Parathyroid adenoma (tissue), 2 donors: ENCODE results near the gene PEX11A.

ENCODE experiments used
- H2AFZ ChIP-seq: fragments of 300-600 bp; sonication (generic); one replicate; pipeline ENCODE4 v1.7.0; 2017; ENCODE audit warnings: antibody characterized with exemption, mild to moderate bottlenecking
- H3K27ac ChIP-seq: fragments of 300-600 bp; sonication (generic); one replicate; pipeline ENCODE4 v1.7.0; 2017
- H3K27me3 ChIP-seq: fragments of 300-600 bp; sonication (generic); one replicate; pipeline ENCODE4 v1.7.0; 2017; ENCODE audit warnings: low read length; ENCODE audit not compliant: control insufficient read depth, insufficient read depth
- H3K36me3 ChIP-seq: fragments of 300-600 bp; sonication (generic); one replicate; pipeline ENCODE4 v1.7.0; 2017; ENCODE audit warnings: low read length; ENCODE audit not compliant: control insufficient read depth, insufficient read depth
- H3K4me1 ChIP-seq: fragments of 300-600 bp; sonication (generic); one replicate; pipeline ENCODE4 v1.7.0; 2017; ENCODE audit warnings: control low read depth
- H3K4me2 ChIP-seq: fragments of 300-600 bp; sonication (generic); one replicate; pipeline ENCODE4 v1.7.0; 2017; ENCODE audit warnings: low read length
- H3K4me3 ChIP-seq: fragments of 300-600 bp; sonication (generic); one replicate; pipeline ENCODE4 v1.7.0; 2017; ENCODE audit warnings: low read depth, low read length
- H3K79me2 ChIP-seq: fragments of 300-600 bp; sonication (generic); one replicate; pipeline ENCODE4 v1.7.0; 2017; ENCODE audit warnings: control low read depth
- H3K9ac ChIP-seq: fragments of 300-600 bp; sonication (generic); one replicate; pipeline ENCODE4 v1.7.0; 2017; ENCODE audit warnings: mild to moderate bottlenecking
- H3K9me3 ChIP-seq: fragments of 300-600 bp; sonication (generic); one replicate; pipeline ENCODE4 v1.7.0; 2017; ENCODE audit warnings: low read length; ENCODE audit not compliant: control insufficient read depth
- TF ChIP-seq, protein P1 (sequence below): fragments of 300-600 bp; sonication (generic); IDR thresholded peaks from one replicate; pipeline ENCODE4 v1.7.0; 2017; ENCODE audit warnings: antibody characterized with exemption, mild to moderate bottlenecking
- donor health status: primary hyperparathyroidism.

Gene PEX11A

DNA sequence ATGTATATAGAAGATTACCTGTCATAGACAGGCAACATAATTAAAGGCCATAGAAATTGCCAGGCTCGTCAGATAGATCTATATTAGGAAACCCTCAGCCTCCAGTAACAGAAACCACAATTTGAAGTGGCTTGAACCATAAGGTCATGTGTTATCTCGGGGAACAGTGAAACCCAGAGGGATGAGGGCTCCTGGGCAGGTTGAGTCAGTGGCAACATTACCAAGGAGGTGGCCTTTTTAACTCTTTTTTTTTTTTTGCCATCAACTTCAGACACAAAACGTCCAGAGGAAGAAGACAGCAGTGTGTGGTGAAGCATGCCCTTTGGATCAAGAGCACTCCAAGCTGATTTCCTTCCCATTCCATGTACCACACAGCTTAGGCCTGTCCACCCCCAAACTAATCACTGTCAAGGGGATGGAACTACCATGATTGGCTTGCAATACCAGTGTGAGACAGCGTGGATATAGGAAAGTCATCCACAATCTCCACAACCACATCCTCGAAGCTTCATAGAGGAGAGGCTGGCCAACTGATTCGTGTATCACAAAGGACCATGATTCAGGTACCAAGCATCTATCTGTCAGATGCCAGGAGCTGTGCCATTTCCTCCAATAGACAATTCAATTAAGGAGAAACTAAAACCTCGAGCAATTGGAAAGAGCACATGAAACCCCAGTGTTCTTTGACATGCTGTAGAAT is 34.3 kb downstream of the PEX11A start:
- Histone ChIP-seq H3K36me3 (no peaks in the 10 kb centered on the region), H3K79me2 (no peaks in the 10 kb centered on the region), H3K9me3 (no peaks in the 10 kb centered on the region), H3K9ac (no peak overlapping the region), H2AFZ (peak overlapping the region; percentile 84), H3K4me1 (no peaks in the 10 kb centered on the region), H3K27ac (no peak overlapping the region), H3K4me3 (no peak overlapping the region), H3K27me3 (no peaks in the 10 kb centered on the region), H3K4me2 (no peak overlapping the region)
- TF ChIP-seq, protein P1, sequence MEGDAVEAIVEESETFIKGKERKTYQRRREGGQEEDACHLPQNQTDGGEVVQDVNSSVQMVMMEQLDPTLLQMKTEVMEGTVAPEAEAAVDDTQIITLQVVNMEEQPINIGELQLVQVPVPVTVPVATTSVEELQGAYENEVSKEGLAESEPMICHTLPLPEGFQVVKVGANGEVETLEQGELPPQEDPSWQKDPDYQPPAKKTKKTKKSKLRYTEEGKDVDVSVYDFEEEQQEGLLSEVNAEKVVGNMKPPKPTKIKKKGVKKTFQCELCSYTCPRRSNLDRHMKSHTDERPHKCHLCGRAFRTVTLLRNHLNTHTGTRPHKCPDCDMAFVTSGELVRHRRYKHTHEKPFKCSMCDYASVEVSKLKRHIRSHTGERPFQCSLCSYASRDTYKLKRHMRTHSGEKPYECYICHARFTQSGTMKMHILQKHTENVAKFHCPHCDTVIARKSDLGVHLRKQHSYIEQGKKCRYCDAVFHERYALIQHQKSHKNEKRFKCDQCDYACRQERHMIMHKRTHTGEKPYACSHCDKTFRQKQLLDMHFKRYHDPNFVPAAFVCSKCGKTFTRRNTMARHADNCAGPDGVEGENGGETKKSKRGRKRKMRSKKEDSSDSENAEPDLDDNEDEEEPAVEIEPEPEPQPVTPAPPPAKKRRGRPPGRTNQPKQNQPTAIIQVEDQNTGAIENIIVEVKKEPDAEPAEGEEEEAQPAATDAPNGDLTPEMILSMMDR = no peak

DNA sequence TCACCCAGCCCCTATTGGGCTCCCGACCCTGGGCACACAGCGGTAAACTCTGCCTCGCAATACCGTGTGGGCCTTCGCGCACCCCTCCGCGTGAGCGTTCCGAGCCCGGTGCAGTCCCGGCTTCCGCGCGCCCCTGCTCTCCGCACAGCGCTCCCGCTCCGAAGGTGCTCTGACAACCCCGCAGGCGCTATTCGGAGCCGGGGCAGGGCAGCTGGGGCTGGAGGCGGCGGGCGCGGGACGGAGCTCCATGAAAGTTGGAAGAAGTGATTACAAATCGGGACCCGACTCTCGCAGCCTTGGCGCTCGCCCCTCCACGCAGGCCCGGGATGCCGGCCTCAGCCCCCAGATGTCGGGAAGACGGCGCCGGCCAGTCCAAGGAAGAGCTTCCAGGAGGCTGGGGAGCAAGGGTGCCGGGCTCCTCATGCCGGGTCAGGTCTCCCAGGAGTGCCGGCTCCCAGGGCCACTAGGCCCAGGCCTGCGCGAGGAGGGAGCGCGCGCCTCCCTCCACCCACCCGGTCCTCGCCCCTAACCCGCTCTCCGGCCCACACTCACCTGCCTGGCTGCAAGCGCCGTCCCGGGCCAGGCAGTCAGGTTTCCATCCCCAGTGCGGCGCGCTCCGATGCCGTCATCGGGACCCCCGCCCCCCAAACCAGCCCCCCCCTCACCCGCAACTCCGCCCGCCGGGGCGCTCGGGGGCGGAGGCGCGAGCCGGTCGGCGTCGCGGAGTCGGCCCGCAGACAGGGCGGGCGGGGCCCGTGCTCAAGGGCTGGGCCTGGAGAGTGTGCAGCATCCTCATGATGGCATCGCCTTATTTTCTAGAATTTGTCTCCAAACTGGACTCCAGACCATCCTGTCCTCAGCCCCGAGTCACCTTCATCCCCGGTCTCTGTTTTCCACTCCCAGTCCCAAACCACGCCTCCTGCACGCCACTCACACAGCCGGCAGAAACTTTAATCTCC is 35.4 kb downstream of the PEX11A start, which contains the start of gene KIF7:
Gene KIF7 (minus strand): TSS at position 621 of the 959 bp plus-strand sequence. CDS start 2,537 bp downstream, outside the sequence.
- TF ChIP-seq, protein P1 = no peak
- no peaks in the 10 kb centered on the region for H3K9me3 ChIP-seq
- peak within 1 kb of the TSS; percentile 7 for H3K27ac ChIP-seq
- peak within 1 kb of the TSS; percentile 83 for H3K4me2 ChIP-seq
- H3K36me3 ChIP-seq = no peaks in the 10 kb centered on the region
- no peaks in the 10 kb centered on the region for H3K27me3 ChIP-seq
- no peaks in the 10 kb centered on the region for H3K4me1 ChIP-seq
- H3K9ac ChIP-seq = peak within 1 kb of the TSS; percentile 11
- no peaks in the 10 kb centered on the region for H3K79me2 ChIP-seq
- peak within 1 kb of the TSS; percentile 84 for H2AFZ ChIP-seq
- peak within 1 kb of the TSS; percentile 64 for H3K4me3 ChIP-seq

DNA sequence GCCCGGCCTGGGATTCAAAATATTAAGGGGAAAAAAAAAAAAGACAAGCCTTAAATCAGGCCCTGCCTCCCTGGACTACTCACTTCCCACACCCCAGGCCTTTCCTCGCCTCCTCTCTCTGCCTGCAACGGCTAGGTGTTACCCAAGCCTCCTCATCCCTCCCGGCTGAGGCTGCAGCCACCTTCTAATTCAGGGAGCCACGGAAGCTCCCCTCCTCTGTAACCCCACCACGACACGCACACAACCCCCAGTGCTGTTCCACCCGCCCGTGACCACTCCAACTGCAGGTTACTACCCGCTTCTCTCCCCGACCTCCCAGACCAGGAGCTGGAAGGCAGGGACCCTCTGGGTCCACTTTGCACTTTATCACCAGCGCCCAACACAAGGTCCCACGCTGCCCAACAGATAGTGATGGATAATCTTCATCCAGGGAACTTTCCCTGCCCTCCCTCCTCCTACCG is 36.2 kb downstream of the PEX11A start:
- Histone ChIP-seq H3K36me3 (no peaks in the 10 kb centered on the region), H3K9me3 (no peaks in the 10 kb centered on the region)

DNA sequence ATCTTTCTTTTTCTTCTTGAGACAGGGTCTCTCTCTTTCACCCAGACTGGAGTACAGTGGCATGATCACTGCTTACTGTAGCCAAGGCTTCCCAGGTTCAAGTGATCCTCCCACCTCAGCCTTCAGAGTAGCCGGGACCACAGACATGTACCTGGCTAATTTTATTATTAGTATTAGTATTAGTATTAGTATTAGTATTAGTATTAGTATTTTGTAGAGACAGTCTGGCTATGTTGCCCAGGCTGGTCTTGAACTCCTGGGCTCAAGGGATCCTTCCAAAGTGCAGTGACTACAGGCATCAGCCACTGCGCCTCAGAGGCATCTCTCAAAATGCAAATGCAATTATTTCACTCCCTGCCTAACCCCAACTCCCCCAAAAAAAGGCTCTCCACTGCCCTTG is 37.0 kb downstream of the PEX11A start:
- Histone ChIP-seq H3K9me3 (no peaks in the 10 kb centered on the region), H2AFZ (no peak overlapping the region), H3K36me3 (no peaks in the 10 kb centered on the region), H3K4me2 (no peak overlapping the region), H3K27ac (no peak overlapping the region), H3K4me1 (no peaks in the 10 kb centered on the region), H3K79me2 (no peaks in the 10 kb centered on the region), H3K4me3 (no peak overlapping the region), H3K9ac (no peak overlapping the region), H3K27me3 (no peaks in the 10 kb centered on the region)
- TF ChIP-seq, protein P1 = no peak

More for the DNA sequence above, 36.2 kb downstream of the PEX11A start:
- TF ChIP-seq, protein P1 = no peak
- peak overlapping the region; percentile 11 for H3K9ac ChIP-seq
- H3K27me3 ChIP-seq = no peaks in the 10 kb centered on the region
- no peak overlapping the region for H3K27ac ChIP-seq
- H3K4me1 ChIP-seq = no peaks in the 10 kb centered on the region
- H2AFZ ChIP-seq = peak overlapping the region; percentile 84
- no peaks in the 10 kb centered on the region for H3K79me2 ChIP-seq
- H3K4me3 ChIP-seq = peak overlapping the region; percentile 64
- peak overlapping the region; percentile 83 for H3K4me2 ChIP-seq
